Chondrocyte (in vitro differentiated cells): ENCODE data around the gene RAD1. TPM values are rescaled to one million over a fixed set of nuclear protein-coding genes. Genes with fewer than 3 reads are reported as not detected.

ENCODE experiments used
- DNase-seq: peaks from one replicate; pipeline ENCODE4 v3.0.0; 2021; ENCODE audit warnings: mixed read lengths, low spot score
- H3K27ac Mint-ChIP-seq: one replicate; pipeline ENCODE4 v1.8.0; 2021; ENCODE audit warnings: mild to moderate bottlenecking, moderate library complexity, mixed read lengths; ENCODE audit not compliant: unreplicated experiment
- H3K27me3 Mint-ChIP-seq: 2 replicates; pipeline ENCODE4 v1.8.0; 2021; ENCODE audit warnings: low read depth, mixed read lengths
- H3K36me3 Mint-ChIP-seq: 2 replicates; pipeline ENCODE4 v1.8.0; 2021; ENCODE audit warnings: low read depth, mixed read lengths
- H3K4me1 Mint-ChIP-seq: 2 replicates; pipeline ENCODE4 v1.8.0; 2021; ENCODE audit warnings: low read depth, mild to moderate bottlenecking, mixed read lengths
- H3K4me3 Mint-ChIP-seq: one replicate; pipeline ENCODE4 v1.8.0; 2021; ENCODE audit warnings: mild to moderate bottlenecking, moderate library complexity, mixed read lengths; ENCODE audit not compliant: unreplicated experiment
- H3K9me3 Mint-ChIP-seq: 2 replicates; pipeline ENCODE4 v1.8.0; 2021; ENCODE audit warnings: low read depth, mixed read lengths
- total RNA-seq: library from RNA; stranded (reverse); gene quantifications from 3 replicates; pipeline ENCODE4 v1.2.1, GENCODE V29; 2021
- TF ChIP-seq, protein P1 (sequence below): fragments of 200-600 bp; sonication (generic); IDR thresholded peaks from 2 replicates; pipeline ENCODE4 v1.5.0; 2021; ENCODE audit warnings: antibody characterized with exemption, mild to moderate bottlenecking, moderate library complexity

RAD1 gene
- total RNA-seq, 1 donor from 2014 or later = 20.5 TPM

DNA sequence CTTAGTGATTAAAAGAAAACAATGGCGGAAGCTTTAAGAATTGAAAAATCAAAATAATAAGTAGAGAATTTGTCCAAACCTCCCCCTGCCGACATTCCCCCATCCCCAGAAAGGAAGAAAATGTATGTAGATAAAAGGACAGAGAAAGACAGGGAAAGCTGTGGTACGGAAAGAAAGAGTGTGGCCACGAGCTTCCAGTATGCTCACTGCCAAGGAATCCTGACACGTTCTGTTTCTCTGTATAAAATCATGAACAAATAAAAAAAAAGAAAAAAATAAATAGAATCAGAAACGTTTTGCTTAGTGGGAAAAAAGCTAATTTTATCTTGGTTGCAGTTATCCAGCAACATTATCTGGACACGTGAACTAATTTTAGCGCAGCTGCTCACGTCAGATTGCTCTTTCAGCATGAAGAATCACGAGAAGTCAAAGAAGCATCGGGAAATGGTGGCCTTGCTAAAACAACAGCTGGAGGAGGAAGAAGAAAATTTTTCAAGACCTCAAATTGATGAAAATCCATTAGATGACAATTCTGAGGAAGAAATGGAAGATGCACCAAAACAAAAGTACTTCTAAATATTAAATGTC is 29.2 kb upstream of the RAD1 start:
- no peaks in the 10 kb centered on the region for H3K9me3 Mint-ChIP-seq
- H3K36me3 Mint-ChIP-seq = peaks cover 39% of the 10 kb centered on the region
- no peak for DNase-seq
- peaks cover 6% of the 10 kb centered on the region for H3K4me1 Mint-ChIP-seq
- no peak overlapping the region for H3K4me3 Mint-ChIP-seq
- no peaks in the 10 kb centered on the region for H3K27me3 Mint-ChIP-seq
- H3K27ac Mint-ChIP-seq = no peak overlapping the region
- TF ChIP-seq, protein P1, sequence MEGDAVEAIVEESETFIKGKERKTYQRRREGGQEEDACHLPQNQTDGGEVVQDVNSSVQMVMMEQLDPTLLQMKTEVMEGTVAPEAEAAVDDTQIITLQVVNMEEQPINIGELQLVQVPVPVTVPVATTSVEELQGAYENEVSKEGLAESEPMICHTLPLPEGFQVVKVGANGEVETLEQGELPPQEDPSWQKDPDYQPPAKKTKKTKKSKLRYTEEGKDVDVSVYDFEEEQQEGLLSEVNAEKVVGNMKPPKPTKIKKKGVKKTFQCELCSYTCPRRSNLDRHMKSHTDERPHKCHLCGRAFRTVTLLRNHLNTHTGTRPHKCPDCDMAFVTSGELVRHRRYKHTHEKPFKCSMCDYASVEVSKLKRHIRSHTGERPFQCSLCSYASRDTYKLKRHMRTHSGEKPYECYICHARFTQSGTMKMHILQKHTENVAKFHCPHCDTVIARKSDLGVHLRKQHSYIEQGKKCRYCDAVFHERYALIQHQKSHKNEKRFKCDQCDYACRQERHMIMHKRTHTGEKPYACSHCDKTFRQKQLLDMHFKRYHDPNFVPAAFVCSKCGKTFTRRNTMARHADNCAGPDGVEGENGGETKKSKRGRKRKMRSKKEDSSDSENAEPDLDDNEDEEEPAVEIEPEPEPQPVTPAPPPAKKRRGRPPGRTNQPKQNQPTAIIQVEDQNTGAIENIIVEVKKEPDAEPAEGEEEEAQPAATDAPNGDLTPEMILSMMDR = no peak

DNA sequence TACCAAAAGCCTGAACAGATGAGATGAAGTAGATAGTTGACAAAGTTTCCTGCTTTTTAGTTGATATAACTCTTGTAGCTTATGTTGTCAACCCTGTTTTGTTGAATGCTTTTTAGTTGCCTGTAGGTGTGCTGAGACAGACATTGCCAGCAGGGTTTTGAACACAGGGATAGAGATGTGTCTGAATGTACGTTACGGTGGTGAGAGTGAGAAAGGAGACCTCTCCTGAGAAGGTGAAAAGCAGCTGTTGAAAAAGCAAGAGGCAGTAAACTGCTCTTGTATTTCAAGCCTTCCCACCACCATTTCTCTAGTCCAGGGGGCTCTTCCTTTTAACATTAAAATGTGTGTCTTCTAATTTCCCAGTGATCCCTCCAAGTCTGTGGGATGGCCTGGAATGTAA is 28.7 kb upstream of the RAD1 start:
- no peaks in the 10 kb centered on the region for H3K27me3 Mint-ChIP-seq
- TF ChIP-seq, protein P1 = no peak
- DNase-seq = no peak
- peaks cover 6% of the 10 kb centered on the region for H3K4me1 Mint-ChIP-seq
- H3K4me3 Mint-ChIP-seq = no peak overlapping the region
- H3K9me3 Mint-ChIP-seq = no peaks in the 10 kb centered on the region
- H3K36me3 Mint-ChIP-seq = peaks cover 34% of the 10 kb centered on the region
- H3K27ac Mint-ChIP-seq = no peak overlapping the region

DNA sequence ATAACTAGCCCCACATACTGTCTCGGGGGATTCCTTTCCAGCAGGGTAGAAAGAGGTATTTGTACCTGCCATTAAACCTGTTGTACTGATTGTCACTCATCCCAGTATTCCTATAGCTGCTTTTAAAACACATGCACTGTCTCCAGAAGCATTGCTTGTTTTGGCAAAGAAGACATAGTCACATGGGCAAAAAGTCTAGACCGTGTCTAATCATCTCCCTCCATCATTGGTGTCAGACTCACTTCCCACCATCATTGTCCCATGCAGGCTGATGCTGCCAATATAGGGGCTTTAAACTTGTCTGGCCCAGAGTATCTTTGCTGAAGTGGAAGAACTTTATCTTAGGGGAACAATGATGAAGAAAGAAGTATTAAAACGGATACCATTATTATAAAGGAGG is 26.6 kb upstream of the RAD1 start:
- H3K27ac Mint-ChIP-seq = no peak overlapping the region
- no peak for DNase-seq
- no peaks in the 10 kb centered on the region for H3K9me3 Mint-ChIP-seq
- TF ChIP-seq, protein P1 = no peak
- H3K27me3 Mint-ChIP-seq = no peaks in the 10 kb centered on the region
- H3K36me3 Mint-ChIP-seq = peaks cover 35% of the 10 kb centered on the region
- peaks cover 6% of the 10 kb centered on the region for H3K4me1 Mint-ChIP-seq
- H3K4me3 Mint-ChIP-seq = no peak overlapping the region

DNA sequence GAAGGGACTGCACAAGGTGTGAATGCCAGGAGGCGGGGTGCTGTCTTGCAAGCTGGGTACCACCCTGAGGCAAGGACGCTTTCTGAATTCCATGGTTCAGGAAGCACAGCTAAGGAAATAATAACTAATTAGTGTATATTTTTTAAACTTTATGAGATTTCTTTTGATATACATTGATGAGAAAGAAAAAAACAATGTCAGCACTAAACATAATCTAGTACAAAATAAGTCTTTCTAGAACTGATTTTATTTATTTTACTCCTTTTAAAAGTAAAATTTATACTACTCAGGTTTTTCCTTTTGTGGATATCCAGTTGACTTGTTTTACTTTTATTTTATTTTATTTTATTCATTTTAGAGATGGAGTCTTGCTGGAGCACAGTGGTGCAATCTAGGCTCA is 17.6 kb upstream of the RAD1 start:
- Mint-ChIP-seq H3K27me3 (no peaks in the 10 kb centered on the region), H3K36me3 (peaks cover 8% of the 10 kb centered on the region), H3K4me3 (no peak overlapping the region), H3K9me3 (no peaks in the 10 kb centered on the region), H3K27ac (no peak overlapping the region), H3K4me1 (peaks cover 25% of the 10 kb centered on the region)
- DNase-seq = no peak
- TF ChIP-seq, protein P1 = no peak

DNA sequence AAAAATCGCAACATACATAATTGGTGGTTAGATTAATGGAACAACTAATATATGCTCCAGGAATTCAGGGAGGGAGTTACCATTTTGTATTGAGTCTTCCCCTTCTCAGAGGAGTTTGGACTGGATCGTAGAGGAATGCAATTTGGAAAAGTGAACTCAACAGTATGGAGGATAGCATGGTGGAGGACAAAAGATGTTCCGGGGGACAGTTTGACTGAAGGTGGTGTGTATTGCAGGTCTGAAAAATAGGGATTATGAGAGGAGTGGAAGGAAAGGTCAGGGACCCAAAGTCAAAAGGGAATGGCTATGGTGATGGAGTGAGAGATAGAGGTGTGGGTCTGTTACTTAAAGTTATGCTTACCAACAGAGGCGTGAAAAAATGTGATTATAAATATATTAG is 15.6 kb upstream of the RAD1 start:
- Mint-ChIP-seq H3K27ac (peak overlapping the region; percentile 98), H3K4me1 (peaks cover 25% of the 10 kb centered on the region), H3K27me3 (no peaks in the 10 kb centered on the region), H3K9me3 (no peaks in the 10 kb centered on the region), H3K4me3 (peak overlapping the region; percentile 99), H3K36me3 (peaks cover 5% of the 10 kb centered on the region)
- TF ChIP-seq, protein P1 = no peak
- DNase-seq = no peak
